HepG2 (cell line): ENCODE measurements around the gene PPP1R1B. TPM values are rescaled to one million over a fixed set of nuclear protein-coding genes. Genes with fewer than 3 reads are reported as not detected.
A peak's percentile ranks its signal among the peaks of the same experiment; 100 is the strongest.

Experiments used
- ARNTL ChIP-seq: sonication (generic); formaldehyde crosslinking; IDR thresholded peaks from 2 replicates; pipeline ENCODE4 v1.4.0; 2020; ENCODE audit warnings: mild to moderate bottlenecking, missing genetic modification reagents
- ATF5 ChIP-seq: sonication (generic); formaldehyde crosslinking; IDR thresholded peaks from 2 replicates; pipeline ENCODE4 v1.4.0; 2020; ENCODE audit warnings: mild to moderate bottlenecking, low read depth, missing genetic modification reagents
- CENPX ChIP-seq: sonication (generic); formaldehyde crosslinking; IDR thresholded peaks from 2 replicates; pipeline ENCODE4 v1.9.0; 2021; ENCODE audit warnings: mild to moderate bottlenecking, missing genetic modification reagents, moderate library complexity
- EZH2 ChIP-seq: conservative IDR thresholded peaks from 2 replicates; pipeline ENCODE4 v1.6.1; 2012; ENCODE audit warnings: mild to moderate bottlenecking, low read depth, low read length, moderate library complexity
- MEIS2 ChIP-seq: sonication (generic); formaldehyde crosslinking; IDR thresholded peaks from 2 replicates; pipeline ENCODE4 v1.9.0; 2021; ENCODE audit warnings: mild to moderate bottlenecking, missing genetic modification reagents
- NCOA2 ChIP-seq: sonication (generic); formaldehyde crosslinking; IDR thresholded peaks from 2 replicates; pipeline ENCODE4 v1.8.0; 2022; ENCODE audit warnings: inconsistent platforms
- NFRKB ChIP-seq: fragments of 450-650 bp; IDR thresholded peaks from 2 replicates; pipeline ENCODE4 v1.6.1; 2017
- PAX8 ChIP-seq: sonication (generic); formaldehyde crosslinking; IDR thresholded peaks from 2 replicates; pipeline ENCODE4 v1.8.0; 2022; ENCODE audit warnings: mild to moderate bottlenecking, missing genetic modification reagents, borderline replicate concordance
- RFX5 ChIP-seq: IDR thresholded peaks from 2 replicates; pipeline ENCODE4 v1.6.1; 2011; ENCODE audit warnings: low read depth, low read length, improper control_type of control experiment
- SIX1 ChIP-seq: sonication (generic); formaldehyde crosslinking; IDR thresholded peaks from 2 replicates; pipeline ENCODE4 v1.4.0; 2020; ENCODE audit warnings: missing genetic modification reagents, borderline replicate concordance
- SRSF9 ChIP-seq: fragments of 200-400 bp; formaldehyde crosslinking; IDR thresholded peaks from 2 replicates; pipeline ENCODE4 v1.6.1; 2018; ENCODE audit warnings: borderline replicate concordance, mild to moderate bottlenecking, low read depth, low read length; ENCODE audit not compliant: insufficient read depth, poor library complexity, severe bottlenecking
- THAP9 ChIP-seq: sonication (generic); formaldehyde crosslinking; IDR thresholded peaks from 2 replicates; pipeline ENCODE4; 2020; ENCODE audit warnings: missing genetic modification reagents, mild to moderate bottlenecking, borderline replicate concordance
- ZBTB14 ChIP-seq: sonication (generic); formaldehyde crosslinking; IDR thresholded peaks from 2 replicates; pipeline ENCODE4 v1.4.0; 2020; ENCODE audit warnings: missing genetic modification reagents
- ZMYM3 ChIP-seq: sonication (generic); formaldehyde crosslinking; IDR thresholded peaks from 2 replicates; pipeline ENCODE4 v1.5.1; 2020; ENCODE audit warnings: mild to moderate bottlenecking, missing genetic modification reagents
- ZNF577 ChIP-seq: sonication (generic); formaldehyde crosslinking; IDR thresholded peaks from 2 replicates; pipeline ENCODE4 v1.4.0; 2020; ENCODE audit warnings: mild to moderate bottlenecking, low read depth, missing genetic modification reagents, borderline replicate concordance
- ZNF629 ChIP-seq: sonication (generic); formaldehyde crosslinking; conservative IDR thresholded peaks from 2 replicates; pipeline ENCODE4 v1.5.0; 2020; ENCODE audit warnings: missing genetic modification reagents
- ZNF781 ChIP-seq: sonication (generic); formaldehyde crosslinking; IDR thresholded peaks from 2 replicates; pipeline ENCODE4 v1.5.1; 2020; ENCODE audit warnings: borderline replicate concordance, mild to moderate bottlenecking, missing genetic modification reagents; ENCODE audit errors: not compliant biosample characterization
- polyA plus RNA-seq, 8 experiments: library from polyadenylated mRNA; depleted of rRNA in 3 of 8; stranded (reverse) in 7 of 8; unstranded in 1 of 8; fragments of >200 nt; fragmentation: Illumina TruSeq in 4 of 8; extraction: Trizol in 4 of 8; gene quantifications; 2 replicates each; pipeline versions ENCODE4 v1.2.1 to v1.2.3, GENCODE V29; 2011 to 2016; ENCODE audit warnings: low read depth in 4 of 8, missing spikeins in 1 of 8, mixed read lengths in 1 of 8; ENCODE audit not compliant: insufficient read depth in 1 of 8
- total RNA-seq, 5 experiments: library from RNA; depleted of rRNA; stranded (reverse); fragments of >200 nt; fragmentation: Illumina TruSeq; extraction: Trizol; gene quantifications; 2 replicates each; pipeline ENCODE4 v1.2.3, GENCODE V29; 2016; ENCODE audit warnings: low read depth in 1 of 5
- TF ChIP-seq, protein P1 (sequence below): sonication (generic); formaldehyde crosslinking; IDR thresholded peaks from 2 replicates; pipeline ENCODE4 v1.4.0; 2020; ENCODE audit warnings: mild to moderate bottlenecking, missing genetic modification reagents, borderline replicate concordance
- TF ChIP-seq, protein P2 (sequence below): sonication (generic); formaldehyde crosslinking; IDR thresholded peaks from 2 replicates; pipeline ENCODE4 v1.5.1; 2020; ENCODE audit warnings: missing genetic modification reagents, mild to moderate bottlenecking, borderline replicate concordance

Gene PPP1R1B
- total and polyA plus RNA-seq, 2 of the 13 experiments (the other 11 are each of a cell fraction or from before 2014, with no cell fraction given): 0.08 TPM; not detected in 1

DNA sequence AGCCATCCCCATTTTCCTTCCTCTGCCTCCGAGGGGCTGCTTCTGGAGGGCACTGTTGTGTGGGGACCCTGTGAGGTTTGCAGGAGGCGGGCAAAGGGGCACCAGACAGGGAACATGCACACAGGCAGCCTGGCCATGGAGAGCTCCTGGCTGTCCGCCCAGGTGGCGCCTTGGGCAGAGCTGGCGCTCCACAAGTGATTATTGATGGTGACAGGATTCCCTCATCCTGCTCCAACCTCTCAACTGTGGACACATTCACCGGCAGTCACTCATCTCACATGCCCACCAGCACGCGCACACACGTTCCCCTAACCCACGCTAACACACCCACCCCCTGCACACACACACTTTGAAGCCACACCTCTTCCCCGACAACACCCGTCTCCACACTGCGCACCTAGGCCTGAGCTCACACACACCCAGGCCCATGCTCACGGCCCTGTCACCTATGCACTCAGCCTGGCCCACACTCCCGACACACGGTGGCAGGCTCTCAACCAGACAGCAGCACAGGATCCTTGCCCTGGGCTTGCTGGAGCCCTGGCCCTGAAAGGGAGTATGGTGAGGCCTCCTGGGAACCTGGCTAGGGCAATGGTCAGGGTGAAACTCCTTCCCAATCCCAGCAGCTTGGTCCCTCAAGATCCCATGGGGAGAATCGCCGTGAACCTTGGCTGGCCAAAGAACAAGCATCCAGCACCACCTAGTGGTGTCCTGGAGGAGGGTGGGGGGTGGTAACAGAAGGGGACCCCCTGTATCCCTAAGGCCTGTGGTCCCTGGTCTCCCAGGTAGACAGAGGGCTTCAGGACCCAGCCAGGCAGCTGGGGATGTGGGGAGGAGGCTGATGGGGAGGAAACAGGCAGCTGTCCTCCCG, 45.1 kb downstream of the PPP1R1B start (continued):
- TF ChIP-seq, protein P1, sequence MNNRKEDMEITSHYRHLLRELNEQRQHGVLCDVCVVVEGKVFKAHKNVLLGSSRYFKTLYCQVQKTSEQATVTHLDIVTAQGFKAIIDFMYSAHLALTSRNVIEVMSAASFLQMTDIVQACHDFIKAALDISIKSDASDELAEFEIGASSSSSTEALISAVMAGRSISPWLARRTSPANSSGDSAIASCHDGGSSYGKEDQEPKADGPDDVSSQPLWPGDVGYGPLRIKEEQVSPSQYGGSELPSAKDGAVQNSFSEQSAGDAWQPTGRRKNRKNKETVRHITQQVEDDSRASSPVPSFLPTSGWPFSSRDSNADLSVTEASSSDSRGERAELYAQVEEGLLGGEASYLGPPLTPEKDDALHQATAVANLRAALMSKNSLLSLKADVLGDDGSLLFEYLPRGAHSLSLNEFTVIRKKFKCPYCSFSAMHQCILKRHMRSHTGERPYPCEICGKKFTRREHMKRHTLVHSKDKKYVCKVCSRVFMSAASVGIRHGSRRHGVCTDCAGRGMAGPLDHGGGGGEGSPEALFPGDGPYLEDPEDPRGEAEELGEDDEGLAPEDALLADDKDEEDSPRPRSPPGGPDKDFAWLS (CRISPR knock-in tag): no peak
- no peak for TF ChIP-seq MEIS2 (CRISPR knock-in tag)
- no peak for TF ChIP-seq ZNF629 (CRISPR knock-in tag)
- no peak for TF ChIP-seq SRSF9
- TF ChIP-seq PAX8: 0 out of 2 replicates have a peak, but pooled peaks have one; percentile 89
- no peak for TF ChIP-seq SIX1 (CRISPR knock-in tag)
- no peak for TF ChIP-seq RFX5
- TF ChIP-seq, protein P2, sequence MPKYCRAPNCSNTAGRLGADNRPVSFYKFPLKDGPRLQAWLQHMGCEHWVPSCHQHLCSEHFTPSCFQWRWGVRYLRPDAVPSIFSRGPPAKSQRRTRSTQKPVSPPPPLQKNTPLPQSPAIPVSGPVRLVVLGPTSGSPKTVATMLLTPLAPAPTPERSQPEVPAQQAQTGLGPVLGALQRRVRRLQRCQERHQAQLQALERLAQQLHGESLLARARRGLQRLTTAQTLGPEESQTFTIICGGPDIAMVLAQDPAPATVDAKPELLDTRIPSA (CRISPR knock-in tag): no peak
- TF ChIP-seq EZH2: no peak
- TF ChIP-seq ATF5 (CRISPR knock-in tag): no peak
- no peak; the same call in 1 of the 2 replicates for TF ChIP-seq THAP9 (CRISPR knock-in tag)
- TF ChIP-seq ZMYM3: no peak; the same call in 1 of the 2 replicates
- no peak for TF ChIP-seq ZBTB14 (CRISPR knock-in tag)
- no peak for TF ChIP-seq ZNF781 (CRISPR knock-in tag)
- no peak for TF ChIP-seq ZNF577
- no peak for TF ChIP-seq NCOA2
- 0 out of 2 replicates have a peak, but pooled peaks have one; percentile 33 for TF ChIP-seq ARNTL (CRISPR knock-in tag)
- no peak for TF ChIP-seq CENPX
- no peak for TF ChIP-seq NFRKB
